H9 (cell line): ENCODE results near the gene RBM45. TPM values are rescaled to one million over a fixed set of nuclear protein-coding genes. Genes with fewer than 3 reads are reported as not detected.

ENCODE experiments used
- DNase-seq: peaks from one replicate; pipeline ENCODE4 v3.0.0-alpha.2; 2017
- H2AFZ ChIP-seq: one replicate; pipeline ENCODE4 v1.6.1; 2013; ENCODE audit warnings: mild to moderate bottlenecking, low read length, control low read depth, moderate library complexity
- H2AK5ac ChIP-seq: 2 replicates; pipeline ENCODE4 v1.6.1; 2013; ENCODE audit warnings: low read length, control low read depth, mixed read lengths; ENCODE audit not compliant: insufficient read length
- H2BK120ac ChIP-seq: one replicate; pipeline ENCODE4 v1.6.1; 2013; ENCODE audit warnings: low read depth, mild to moderate bottlenecking, low read length, control low read depth, inconsistent platforms; ENCODE audit not compliant: poor library complexity, severe bottlenecking
- H2BK12ac ChIP-seq: 2 replicates; pipeline ENCODE4 v1.6.1; 2013; ENCODE audit warnings: low read length, control low read depth, mixed read lengths, low read depth; ENCODE audit not compliant: insufficient read length
- H2BK15ac ChIP-seq: 2 replicates; pipeline ENCODE4 v1.6.1; 2013; ENCODE audit warnings: low read depth, low read length, control low read depth
- H2BK20ac ChIP-seq: one replicate; pipeline ENCODE4 v1.6.1; 2013; ENCODE audit warnings: low read depth, mild to moderate bottlenecking, low read length, control low read depth, inconsistent platforms; ENCODE audit not compliant: poor library complexity, severe bottlenecking
- H2BK5ac ChIP-seq: 2 replicates; pipeline ENCODE4 v1.6.1; 2013; ENCODE audit warnings: low read length, control low read depth, mixed read lengths; ENCODE audit not compliant: insufficient read length
- H3K14ac ChIP-seq: 2 replicates; pipeline ENCODE4 v1.6.1; 2013; ENCODE audit warnings: low read length, control low read depth; ENCODE audit not compliant: insufficient read depth
- H3K18ac ChIP-seq: 2 replicates; pipeline ENCODE4 v1.6.1; 2013; ENCODE audit warnings: low read depth, mild to moderate bottlenecking, mixed read lengths, low read length, control low read depth; ENCODE audit not compliant: insufficient read length
- H3K23ac ChIP-seq: 2 replicates; pipeline ENCODE4 v1.6.1; 2013; ENCODE audit warnings: low read length, control low read depth, mixed read lengths, low read depth; ENCODE audit not compliant: insufficient read length
- H3K23me2 ChIP-seq: 2 replicates; pipeline ENCODE4 v1.6.1; 2013; ENCODE audit warnings: low read depth, mild to moderate bottlenecking, mixed read lengths, low read length, control low read depth; ENCODE audit not compliant: insufficient read length, poor library complexity, severe bottlenecking
- H3K27ac ChIP-seq: 2 replicates; pipeline ENCODE4 v1.5.1; 2013; ENCODE audit warnings: low read length, control low read depth, mixed read lengths, low read depth; ENCODE audit not compliant: insufficient read length
- H3K27me3 ChIP-seq: 2 replicates; pipeline ENCODE4 v1.6.1; 2013; ENCODE audit warnings: low read length, control low read depth, inconsistent platforms; ENCODE audit not compliant: insufficient read depth
- H3K4ac ChIP-seq: 2 replicates; pipeline ENCODE4 v1.6.1; 2013; ENCODE audit warnings: low read depth, mild to moderate bottlenecking, control low read depth, inconsistent platforms, low read length, moderate library complexity
- H3K4me1 ChIP-seq: 2 replicates; pipeline ENCODE4 v1.6.1; 2013; ENCODE audit warnings: low read length, control low read depth, inconsistent platforms; ENCODE audit not compliant: insufficient read depth
- H3K4me2 ChIP-seq: 2 replicates; pipeline ENCODE4 v1.6.1; 2013; ENCODE audit warnings: low read length, control low read depth, mixed read lengths; ENCODE audit not compliant: insufficient read length, insufficient read depth
- H3K56ac ChIP-seq: 2 replicates; pipeline ENCODE4 v1.6.1; 2013; ENCODE audit warnings: low read depth, mild to moderate bottlenecking, mixed read lengths, low read length, control low read depth; ENCODE audit not compliant: insufficient read length
- H3K79me1 ChIP-seq: 2 replicates; pipeline ENCODE4 v1.6.1; 2013; ENCODE audit warnings: low read depth, mild to moderate bottlenecking, moderate library complexity, low read length, control low read depth, inconsistent platforms; ENCODE audit not compliant: insufficient read depth, poor library complexity, severe bottlenecking
- H3K79me2 ChIP-seq: 2 replicates; pipeline ENCODE4 v1.6.1; 2013; ENCODE audit warnings: low read length, control low read depth, inconsistent platforms; ENCODE audit not compliant: insufficient read depth
- H3K9ac ChIP-seq: 2 replicates; pipeline ENCODE4 v1.6.1; 2013; ENCODE audit warnings: low read length, control low read depth, mixed read lengths; ENCODE audit not compliant: insufficient read length; ENCODE audit errors: extremely low read depth
- H3K9me3 ChIP-seq: one replicate; pipeline ENCODE4 v1.6.1; 2013; ENCODE audit warnings: low read depth, low read length, inconsistent platforms; ENCODE audit not compliant: control insufficient read depth
- H3T11ph ChIP-seq: one replicate; pipeline ENCODE4 v1.6.1; 2013; ENCODE audit warnings: mild to moderate bottlenecking, low read length, control low read depth, inconsistent platforms
- H4K20me1 ChIP-seq: one replicate; pipeline ENCODE4 v1.6.1; 2013; ENCODE audit not compliant: control insufficient read depth, insufficient read length, insufficient read depth
- H4K5ac ChIP-seq: 2 replicates; pipeline ENCODE4 v1.6.1; 2013; ENCODE audit warnings: low read depth, mild to moderate bottlenecking, mixed read lengths, low read length, control low read depth; ENCODE audit not compliant: insufficient read length
- H4K8ac ChIP-seq: replicated peaks from 2 replicates; pipeline ENCODE4 v1.6.1; 2013; ENCODE audit warnings: low read length, control low read depth, mixed read lengths, low read depth; ENCODE audit not compliant: insufficient read length
- H4K91ac ChIP-seq: 2 replicates; pipeline ENCODE4 v1.6.1; 2013; ENCODE audit warnings: low read depth, mild to moderate bottlenecking, moderate library complexity, mixed read lengths, low read length, control low read depth; ENCODE audit not compliant: insufficient read length
- H3K27ac Mint-ChIP-seq, 3 experiments: 2 replicates in 2 of 3; 3 replicates in 1 of 3; pipeline ENCODE4 v1.8.0; 2020 to 2021; ENCODE audit warnings: mixed read lengths in 3 of 3, mild to moderate bottlenecking in 1 of 3, moderate library complexity in 1 of 3
- H3K27me3 Mint-ChIP-seq: 2 replicates; pipeline ENCODE4 v1.8.0; 2021; ENCODE audit warnings: low read depth, mild to moderate bottlenecking, moderate library complexity, mixed read lengths
- H3K36me3 Mint-ChIP-seq, 3 experiments: 2 replicates in 2 of 3; 3 replicates in 1 of 3; pipeline ENCODE4 v1.8.0; 2020 to 2021; ENCODE audit warnings: low read depth in 3 of 3, mixed read lengths in 3 of 3; ENCODE audit not compliant: insufficient read depth in 1 of 3
- H3K4me1 Mint-ChIP-seq, 2 experiments: 2 replicates each; pipeline ENCODE4 v1.8.0; 2020; ENCODE audit warnings: mixed read lengths in 2 of 2
- H3K4me3 Mint-ChIP-seq, 2 experiments: 2 replicates in 1 of 2; 3 replicates in 1 of 2; pipeline ENCODE4 v1.8.0; 2020 to 2021; ENCODE audit warnings: mild to moderate bottlenecking in 2 of 2, mixed read lengths in 2 of 2, moderate library complexity in 1 of 2
- H3K9me3 Mint-ChIP-seq, 2 experiments: 2 replicates in 1 of 2; 3 replicates in 1 of 2; pipeline ENCODE4 v1.8.0; 2020; ENCODE audit warnings: mild to moderate bottlenecking in 2 of 2, mixed read lengths in 2 of 2, moderate library complexity in 1 of 2
- WGBS: extraction: QIAGEN DNeasy Blood & Tissue Kit; methylation state at CpG from one replicate; pipeline ENCODE4 v1.1.7; 2013; ENCODE audit warnings: missing lambda C conversion rate, low lambda C conversion rate, mixed read lengths; ENCODE audit not compliant: insufficient read length; ENCODE audit errors: extremely low coverage; 5-methylcytosine and 5-hydroxymethylcytosine counted together
- total RNA-seq: library from RNA; stranded (reverse); gene quantifications from 2 replicates; pipeline ENCODE4 v1.2.1, GENCODE V29; 2021
- TF ChIP-seq, protein P1 (sequence below): fragments of 200-600 bp; sonication (generic); conservative IDR thresholded peaks from 3 replicates; pipeline ENCODE4 v1.8.0; 2021; ENCODE audit warnings: antibody characterized with exemption, mild to moderate bottlenecking

The RBM45 gene
- total RNA-seq, 1 experiment from 2014 or later = 13.9 TPM

GRCh38 chr2:178125862-178126261, 13.6 kb downstream of the RBM45 start:
- H3K4me1 ChIP-seq = peaks cover 6% of the 10 kb centered on the region
- Mint-ChIP-seq H3K27me3 (no peaks in the 10 kb centered on the region), H3K4me1 (peaks cover 9 to 10% of the 10 kb centered on the region in 2 experiments), H3K9me3 (no peaks in the 10 kb centered on the region), H3K36me3 (peaks cover 2 to 16% (median 5%) of the 10 kb centered on the region in 3 experiments; a peak in 5 of 7 replicates), H3K4me3 (no peak overlapping the region), H3K27ac (peak overlapping the region in 2 of 3 experiments; percentile 4 to 23; a peak in 4 of 7 replicates)
- H2AK5ac ChIP-seq = no peak overlapping the region
- H2AFZ ChIP-seq = no peak overlapping the region
- H3K79me2 ChIP-seq = no peaks in the 10 kb centered on the region
- no peak overlapping the region for H4K8ac ChIP-seq
- peak overlapping the region; percentile 68 for H3K27ac ChIP-seq
- H3K9me3 ChIP-seq = no peaks in the 10 kb centered on the region
- no peak overlapping the region for H2BK12ac ChIP-seq
- H2BK20ac ChIP-seq = no peak overlapping the region
- H3K23ac ChIP-seq = no peak overlapping the region
- H2BK5ac ChIP-seq = no peak overlapping the region
- H4K91ac ChIP-seq = no peak overlapping the region
- no peak overlapping the region for H3K4me2 ChIP-seq
- no peak for DNase-seq
- H3K79me1 ChIP-seq = no peaks in the 10 kb centered on the region
- no peaks in the 10 kb centered on the region for H3K27me3 ChIP-seq
- no peaks in the 10 kb centered on the region for H4K20me1 ChIP-seq
- no peak overlapping the region for H3K56ac ChIP-seq
- TF ChIP-seq, protein P1, sequence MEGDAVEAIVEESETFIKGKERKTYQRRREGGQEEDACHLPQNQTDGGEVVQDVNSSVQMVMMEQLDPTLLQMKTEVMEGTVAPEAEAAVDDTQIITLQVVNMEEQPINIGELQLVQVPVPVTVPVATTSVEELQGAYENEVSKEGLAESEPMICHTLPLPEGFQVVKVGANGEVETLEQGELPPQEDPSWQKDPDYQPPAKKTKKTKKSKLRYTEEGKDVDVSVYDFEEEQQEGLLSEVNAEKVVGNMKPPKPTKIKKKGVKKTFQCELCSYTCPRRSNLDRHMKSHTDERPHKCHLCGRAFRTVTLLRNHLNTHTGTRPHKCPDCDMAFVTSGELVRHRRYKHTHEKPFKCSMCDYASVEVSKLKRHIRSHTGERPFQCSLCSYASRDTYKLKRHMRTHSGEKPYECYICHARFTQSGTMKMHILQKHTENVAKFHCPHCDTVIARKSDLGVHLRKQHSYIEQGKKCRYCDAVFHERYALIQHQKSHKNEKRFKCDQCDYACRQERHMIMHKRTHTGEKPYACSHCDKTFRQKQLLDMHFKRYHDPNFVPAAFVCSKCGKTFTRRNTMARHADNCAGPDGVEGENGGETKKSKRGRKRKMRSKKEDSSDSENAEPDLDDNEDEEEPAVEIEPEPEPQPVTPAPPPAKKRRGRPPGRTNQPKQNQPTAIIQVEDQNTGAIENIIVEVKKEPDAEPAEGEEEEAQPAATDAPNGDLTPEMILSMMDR = no peak
- H2BK15ac ChIP-seq = no peak overlapping the region
- H2BK120ac ChIP-seq = no peak overlapping the region
- no peak overlapping the region for H3K18ac ChIP-seq
- no peak overlapping the region for H4K5ac ChIP-seq
- H3K14ac ChIP-seq = no peak overlapping the region
- H3K23me2 ChIP-seq = no peaks in the 10 kb centered on the region
- no peak overlapping the region for H3K9ac ChIP-seq
- WGBS = no CpG with 5 or more reads among the region's 5 CpGs
- H3K4ac ChIP-seq = no peak overlapping the region
- H3T11ph ChIP-seq = no peak overlapping the region
